OCI-M2 (cell line): ENCODE data around the gene SFXN3.

Experiments used
- DNase-seq: peaks from one replicate; lab custom pipeline; 2025; ENCODE audit not compliant: unreplicated experiment; lab: John Stamatoyannopoulos, UW

Gene SFXN3

GRCh38 chr10:101054876-101055275, 23.8 kb downstream of the SFXN3 start:
- no peak for DNase-seq

- no peak for DNase-seq
These were observed 24.4 kb downstream of the SFXN3 start for GRCh38 chr10:101055411-101055810.

GRCh38 chr10:101056365-101057151, 25.5 kb downstream of the SFXN3 start:
- DNase-seq: no peak

- peak; percentile 88 for DNase-seq
These were observed 29.3 kb downstream of the SFXN3 start for GRCh38 chr10:101060036-101060950.

GRCh38 chr10:101060951-101061623, 30.1 kb downstream of the SFXN3 start:
- DNase-seq: peak; percentile 88

GRCh38 chr10:101061624-101062231, 30.7 kb downstream of the SFXN3 start, which contains the start of gene KAZALD1:
TSS of gene KAZALD1 (plus strand) at chr10:101061989. CDS start at chr10:101062593, 604 bp downstream.
- no peak for DNase-seq

GRCh38 chr10:101062232-101063049, 31.4 kb downstream of the SFXN3 start:
- peak; percentile 62 for DNase-seq

- no peak for DNase-seq
These were observed 32.1 kb downstream of the SFXN3 start for GRCh38 chr10:101063050-101063525.

- no peak for DNase-seq
These were observed 32.7 kb downstream of the SFXN3 start for GRCh38 chr10:101063548-101064414.

- no peak for DNase-seq
These were observed 33.5 kb downstream of the SFXN3 start for GRCh38 chr10:101064415-101065030.

- DNase-seq: no peak
These were observed 34.6 kb downstream of the SFXN3 start for GRCh38 chr10:101065481-101066145.

- DNase-seq: peak; percentile 58
These were observed 35.3 kb downstream of the SFXN3 start for GRCh38 chr10:101066146-101066895.

GRCh38 chr10:101066896-101067355, 35.9 kb downstream of the SFXN3 start:
- DNase-seq: no peak

GRCh38 chr10:101067356-101068083, 36.5 kb downstream of the SFXN3 start:
- DNase-seq: peak; percentile 83

GRCh38 chr10:101069441-101069840, 38.4 kb downstream of the SFXN3 start:
- no peak for DNase-seq

- no peak for DNase-seq
These were observed 39.1 kb downstream of the SFXN3 start for GRCh38 chr10:101070098-101070497.
